Panc1 (cell line): ENCODE results near the gene NKD1. TPM values are rescaled to one million over a fixed set of nuclear protein-coding genes. Genes with fewer than 3 reads are reported as not detected.

ENCODE experiments used
- ATAC-seq: fragments of 200-7000 bp; cut with Tn5 transposase; 2 replicates; pipeline ENCODE4 v1.9.1; 2020; ENCODE audit warnings: mild to moderate bottlenecking, moderate library complexity
- BruUV-seq: library from RNA; stranded (reverse); fragments of 400-500 nt; replicated peaks from 2 replicates; lab custom pipeline; 2021; lab: Mats Ljungman, UMichigan
- CTCF ChIA-PET: fragments of 300-600 bp; sonication (Branson Sonifier 250); formaldehyde crosslinking; loops from one replicate; lab custom pipeline; 2022; ENCODE audit warnings: antibody characterized with exemption; lab: Charles Lee
- POLR2A ChIA-PET: fragments of 300-600 bp; sonication (Branson Sonifier 250); formaldehyde crosslinking; loops from one replicate; lab custom pipeline; 2022; ENCODE audit warnings: antibody characterized with exemption; lab: Charles Lee
- DNase-seq: peaks from one replicate; pipeline ENCODE4 v3.0.0-alpha.2; 2010; ENCODE audit warnings: low read depth, low spot score
- H3K27ac ChIP-seq: 2 replicates; pipeline ENCODE4 v1.5.1; 2011; ENCODE audit warnings: mild to moderate bottlenecking, low read length, inconsistent platforms
- H3K27me3 ChIP-seq: fragments of 200-500 bp; sonication (Bioruptor generic); 2 replicates; pipeline ENCODE4 v1.6.0; 2014; ENCODE audit warnings: low read length, inconsistent platforms; ENCODE audit not compliant: control insufficient read depth, insufficient read depth
- H3K36me3 ChIP-seq: fragments of 200-500 bp; sonication (Bioruptor generic); 2 replicates; pipeline ENCODE4 v1.5.1; 2014; ENCODE audit warnings: inconsistent platforms, mild to moderate bottlenecking, low read length, moderate library complexity; ENCODE audit not compliant: control insufficient read depth, insufficient read depth
- H3K4me1 ChIP-seq: 2 replicates; pipeline ENCODE4 v1.5.1; 2011; ENCODE audit warnings: inconsistent platforms, mild to moderate bottlenecking, low read length, moderate library complexity; ENCODE audit not compliant: control insufficient read depth, insufficient read depth
- H3K4me3 ChIP-seq, 2 experiments: 2 replicates each; pipeline ENCODE4 v1.5.1; 2011 to 2012; ENCODE audit warnings: low read depth in 2 of 2, low read length in 2 of 2, mild to moderate bottlenecking in 2 of 2, inconsistent platforms in 1 of 2, moderate library complexity in 1 of 2
- H3K9me3 ChIP-seq: fragments of 200-500 bp; sonication (Bioruptor generic); 2 replicates; pipeline ENCODE4 v1.5.1; 2014; ENCODE audit warnings: low read depth, mild to moderate bottlenecking, inconsistent platforms, low read length, moderate library complexity; ENCODE audit not compliant: control insufficient read depth, insufficient read depth
- CTCF ChIP-seq: fragments of 450-650 bp; IDR thresholded peaks from 2 replicates; pipeline ENCODE4 v1.5.1; 2017; ENCODE audit warnings: mild to moderate bottlenecking
- POLR2AphosphoS5 ChIP-seq: IDR thresholded peaks from 2 replicates; pipeline ENCODE4 v1.6.1; 2012; ENCODE audit warnings: mild to moderate bottlenecking, low read depth, low read length, moderate library complexity
- REST ChIP-seq, 2 experiments: IDR thresholded peaks; 2 replicates each; pipeline ENCODE4 v1.6.1; 2011 to 2012; ENCODE audit warnings: low read depth in 2 of 2, control low read depth in 1 of 2, low read length in 1 of 2, mild to moderate bottlenecking in 1 of 2, moderate library complexity in 1 of 2; ENCODE audit not compliant: insufficient read depth in 1 of 2
- SIN3A ChIP-seq: IDR thresholded peaks from 2 replicates; pipeline ENCODE4 v1.6.1; 2012; ENCODE audit warnings: low read depth, mild to moderate bottlenecking, low read length, moderate library complexity, borderline replicate concordance; ENCODE audit not compliant: insufficient read depth
- TCF7L2 ChIP-seq: IDR thresholded peaks from 2 replicates; pipeline ENCODE4 v1.6.1; 2011; ENCODE audit warnings: mild to moderate bottlenecking, low read depth, low read length, inconsistent platforms
- in situ Hi-C: cut with HindIII; loops from 2 replicates; pipeline ENCODE4 v1.10.0; 2016; ENCODE audit warnings: low sequenced_read_pairs, low pct_unique_long_range_greater_than_20kb
- intact Hi-C: fragments of 100-400 bp; cut with micrococcal nuclease; formaldehyde crosslinking; loops from one replicate; pipeline ENCODE4 v1.10.0; 2022; ENCODE audit not compliant: unreplicated experiment
- total RNA-seq: library from RNA; stranded (reverse); gene quantifications from one replicate; pipeline ENCODE4 v1.2.1, GENCODE V29; 2021; ENCODE audit not compliant: unreplicated experiment

The NKD1 gene
- total RNA-seq, 1 experiment from 2014 or later = 0.18 TPM

GRCh38 chr16:50681021-50681885 lies 133.1 kb downstream of the NKD1 start, which contains the start of gene SNX20:
Gene SNX20, minus strand, starts transcription at chr16:50681312. Its CDS starts 3,786 bp downstream, at chr16:50677526.
- Histone ChIP-seq H3K4me1 (no peaks in the 10 kb centered on the region), H3K27me3 (no peaks in the 10 kb centered on the region), H3K4me3 (no peak within 1 kb of the TSS), H3K9me3 (no peaks in the 10 kb centered on the region), H3K27ac (no peak within 1 kb of the TSS), H3K36me3 (no peaks in the 10 kb centered on the region)
- TF ChIP-seq SIN3A (no peak), CTCF (no peak), POLR2AphosphoS5 (no peak), TCF7L2 (no peak), REST (IDR thresholded peaks at IDR 0.05; ENCODE audit: insufficient read depth in 1 of 2, low read depth in 2 of 2, low read length in 1 of 2) (no peak)
- ChIA-PET POLR2A (no interaction called here), CTCF (no interaction called here)
- intact Hi-C loops = no loop called here
- ATAC-seq (no peak), DNase-seq (no peak)
- no TSS peak for BruUV-seq
- in situ Hi-C loops = no loop called here

- CTCF ChIA-PET = no interaction called here
- Histone ChIP-seq H3K36me3 (no peaks in the 10 kb centered on the region), H3K27me3 (no peaks in the 10 kb centered on the region; the same call in 1 of the 2 replicates), H3K4me1 (no peaks in the 10 kb centered on the region), H3K9me3 (no peaks in the 10 kb centered on the region), H3K4me3 (no peak overlapping the region), H3K27ac (no peak overlapping the region)
- TF ChIP-seq SIN3A (no peak), REST (IDR thresholded peaks at IDR 0.05; ENCODE audit: insufficient read depth in 1 of 2, low read depth in 2 of 2, low read length in 1 of 2) (no peak), CTCF (no peak), TCF7L2 (no peak), POLR2AphosphoS5 (no peak)
- in situ Hi-C loops = no loop called here
- intact Hi-C loops = no loop called here
- ATAC-seq (no peak), DNase-seq (no peak)
- POLR2A ChIA-PET = no interaction called here
- BruUV-seq = no TSS peak
These were observed 135.6 kb downstream of the NKD1 start for GRCh38 chr16:50683689-50684374.
